Fibroblast of mammary gland (primary cell): ENCODE data around the gene DLST.

Experiments used
- DNase-seq: peaks from one replicate; pipeline ENCODE4 v3.0.0-alpha.2; 2010; ENCODE audit warnings: low read depth
- H3K4me3 ChIP-seq: 2 replicates; pipeline ENCODE4 v1.5.1; 2011; ENCODE audit warnings: low read depth, mild to moderate bottlenecking, low read length, moderate library complexity; ENCODE audit not compliant: control insufficient read depth
- CTCF ChIP-seq: conservative IDR thresholded peaks from 2 replicates; pipeline ENCODE4 v1.5.1; 2011; ENCODE audit warnings: low read depth, low read length, inconsistent platforms; ENCODE audit not compliant: control insufficient read depth, insufficient read depth

DLST gene

GRCh38 chr14:74879427-74880182 lies 2.1 kb upstream of the DLST start:
- no peak for TF ChIP-seq CTCF

GRCh38 chr14:74882103-74882920 lies 596 bp downstream of the DLST start:
- DNase-seq = peak; percentile 70
- TF ChIP-seq CTCF = no peak
- H3K4me3 ChIP-seq = peak overlapping the region; percentile 89

More at GRCh38 chr14:74879427-74880182, 2.1 kb upstream of the DLST start:
- H3K4me3 ChIP-seq = no peak overlapping the region
- DNase-seq = no peak

- DNase-seq = peak; percentile 98
- H3K4me3 ChIP-seq = no peak overlapping the region
- TF ChIP-seq CTCF = no peak
These were observed 4.3 kb downstream of the DLST start for GRCh38 chr14:74886001-74886400.

- DNase-seq = peak; percentile 33
- TF ChIP-seq CTCF = no peak
- no peak overlapping the region for H3K4me3 ChIP-seq
These were observed 6.7 kb downstream of the DLST start for GRCh38 chr14:74888164-74889158.

- TF ChIP-seq CTCF = no peak
- DNase-seq = no peak
These were observed 8.5 kb downstream of the DLST start for GRCh38 chr14:74890262-74890661.

GRCh38 chr14:74891870-74892269 lies 10.2 kb downstream of the DLST start:
- no peak overlapping the region for H3K4me3 ChIP-seq
- peak; percentile 76 for DNase-seq
- TF ChIP-seq CTCF = no peak

More at GRCh38 chr14:74890262-74890661, 8.5 kb downstream of the DLST start:
- no peak overlapping the region for H3K4me3 ChIP-seq
